IMR-90 (cell line): ENCODE measurements around the gene SUV39H2. TPM values are rescaled to one million over a fixed set of nuclear protein-coding genes. Genes with fewer than 3 reads are reported as not detected.

ENCODE experiments used
- ATAC-seq: fragments of 200-7000 bp; cut with Tn5 transposase; 2 replicates; pipeline ENCODE4 v1.9.1; 2020; ENCODE audit warnings: low read depth, mild to moderate bottlenecking, moderate library complexity
- BruUV-seq: library from RNA; stranded (reverse); fragments of 400-500 nt; replicated peaks from 2 replicates; lab custom pipeline; 2021; lab: Mats Ljungman, UMichigan
- CTCF ChIA-PET: fragments of 300-600 bp; formaldehyde crosslinking; extraction: SDS; loops from one replicate; lab custom pipeline; 2021; ENCODE audit warnings: antibody characterized with exemption; lab: Yijun Ruan, JAX
- POLR2A ChIA-PET: fragments of 300-600 bp; sonication (Branson Sonifier 250); formaldehyde crosslinking; loops from one replicate; lab custom pipeline; 2022; ENCODE audit warnings: antibody characterized with exemption; ENCODE audit not compliant: unreplicated experiment; lab: Charles Lee
- DNase-seq: peaks from one replicate; pipeline ENCODE4 v3.0.0; 2013
- H2AFZ ChIP-seq: replicated peaks from 2 replicates; pipeline ENCODE3; 2013; ENCODE audit warnings: low read length, mild to moderate bottlenecking; ENCODE audit not compliant: poor library complexity
- H2AK5ac ChIP-seq: 2 replicates; pipeline ENCODE4 v1.6.1; 2013; ENCODE audit warnings: low read depth, low read length, inconsistent platforms
- H2AK9ac ChIP-seq: replicated peaks from 2 replicates; pipeline ENCODE3; 2013; ENCODE audit warnings: mild to moderate bottlenecking, low read depth, low read length, moderate library complexity; ENCODE audit not compliant: poor library complexity
- H2BK120ac ChIP-seq: 2 replicates; pipeline ENCODE4 v1.6.1; 2013; ENCODE audit warnings: low read depth, low read length, inconsistent platforms
- H2BK15ac ChIP-seq: 3 replicates; pipeline ENCODE4 v1.6.1; 2013; ENCODE audit warnings: low read depth, low read length, inconsistent platforms
- H2BK20ac ChIP-seq: 2 replicates; pipeline ENCODE4 v1.6.1; 2013; ENCODE audit warnings: low read depth, mild to moderate bottlenecking, inconsistent platforms, low read length, moderate library complexity
- H2BK5ac ChIP-seq: 2 replicates; pipeline ENCODE4 v1.6.1; 2013; ENCODE audit warnings: mild to moderate bottlenecking, low read depth, low read length, inconsistent platforms; ENCODE audit not compliant: poor library complexity, severe bottlenecking
- H3K14ac ChIP-seq: replicated peaks from 2 replicates; pipeline ENCODE4 v1.6.1; 2013; ENCODE audit warnings: low read depth, low read length, inconsistent platforms
- H3K18ac ChIP-seq: 2 replicates; pipeline ENCODE4 v1.6.1; 2013; ENCODE audit warnings: low read depth, low read length, control low read depth
- H3K23ac ChIP-seq: 2 replicates; pipeline ENCODE4 v1.6.1; 2013; ENCODE audit warnings: low read depth, low read length, inconsistent platforms
- H3K27ac ChIP-seq: 2 replicates; pipeline ENCODE4 v1.5.1; 2013; ENCODE audit warnings: mild to moderate bottlenecking, control low read depth, low read length; ENCODE audit not compliant: insufficient read depth
- H3K27me3 ChIP-seq: 2 replicates; pipeline ENCODE4 v1.6.1; 2013; ENCODE audit warnings: low read length; ENCODE audit not compliant: control insufficient read depth, insufficient read depth
- H3K36me3 ChIP-seq: 2 replicates; pipeline ENCODE4 v1.6.1; 2013; ENCODE audit warnings: low read length, mixed read lengths; ENCODE audit not compliant: control insufficient read depth, insufficient read depth
- H3K4ac ChIP-seq: 2 replicates; pipeline ENCODE4 v1.6.1; 2013; ENCODE audit warnings: low read depth, low read length, inconsistent platforms
- H3K4me1 ChIP-seq: 2 replicates; pipeline ENCODE4 v1.6.1; 2013; ENCODE audit warnings: low read length, mixed read lengths; ENCODE audit not compliant: control insufficient read depth, insufficient read depth
- H3K4me2 ChIP-seq: 2 replicates; pipeline ENCODE4 v1.6.1; 2013; ENCODE audit warnings: low read depth, mild to moderate bottlenecking, control low read depth, low read length, moderate library complexity
- H3K4me3 ChIP-seq: 2 replicates; pipeline ENCODE4 v1.5.1; 2013; ENCODE audit warnings: low read depth, mild to moderate bottlenecking, control low read depth, low read length, moderate library complexity; ENCODE audit not compliant: insufficient read depth
- H3K56ac ChIP-seq: 2 replicates; pipeline ENCODE4 v1.6.1; 2013; ENCODE audit warnings: low read length, inconsistent platforms; ENCODE audit not compliant: insufficient read depth; ENCODE audit errors: extremely low read depth
- H3K79me1 ChIP-seq, 2 experiments: 2 replicates each; pipeline ENCODE4 v1.6.1; 2013; ENCODE audit warnings: low read length in 2 of 2, inconsistent platforms in 1 of 2, low read depth in 1 of 2
- H3K9ac ChIP-seq: 2 replicates; pipeline ENCODE4 v1.6.1; 2013; ENCODE audit warnings: low read depth, low read length, control low read depth
- H3K9me1 ChIP-seq: 2 replicates; pipeline ENCODE4 v1.6.1; 2013; ENCODE audit warnings: low read length, inconsistent platforms; ENCODE audit not compliant: insufficient read depth
- H3K9me3 ChIP-seq: 2 replicates; pipeline ENCODE4 v1.6.1; 2013; ENCODE audit warnings: low read length; ENCODE audit not compliant: control insufficient read depth, insufficient read depth
- H4K20me1 ChIP-seq: 2 replicates; pipeline ENCODE4 v1.6.1; 2013; ENCODE audit warnings: low read length, inconsistent platforms; ENCODE audit not compliant: insufficient read depth
- H4K5ac ChIP-seq: 2 replicates; pipeline ENCODE4 v1.6.1; 2013; ENCODE audit warnings: mild to moderate bottlenecking, low read depth, low read length, control low read depth
- H4K8ac ChIP-seq, 2 experiments: 2 replicates each; pipeline ENCODE4 v1.6.1; 2013; ENCODE audit warnings: low read depth in 2 of 2, low read length in 2 of 2, control low read depth in 1 of 2, inconsistent platforms in 1 of 2
- H4K91ac ChIP-seq: 2 replicates; pipeline ENCODE4 v1.6.1; 2013; ENCODE audit warnings: low read depth, low read length, inconsistent platforms; ENCODE audit not compliant: insufficient read depth
- BHLHE40 ChIP-seq: fragments of 150-350 bp; IDR thresholded peaks from 2 replicates; pipeline ENCODE4 v1.6.1; 2016; ENCODE audit warnings: mild to moderate bottlenecking, low read depth, low read length
- CEBPB ChIP-seq: IDR thresholded peaks from 2 replicates; pipeline ENCODE4 v1.6.1; 2012; ENCODE audit warnings: low read depth, low read length, improper control_type of control experiment
- CHD1 ChIP-seq: IDR thresholded peaks from 2 replicates; pipeline ENCODE4 v1.6.1; 2012; ENCODE audit warnings: low read depth, low read length, improper control_type of control experiment
- ELK1 ChIP-seq: fragments of 150-350 bp; IDR thresholded peaks from 2 replicates; pipeline ENCODE4 v1.6.1; 2016; ENCODE audit warnings: low read depth, mild to moderate bottlenecking, low read length, moderate library complexity, borderline replicate concordance
- FOS ChIP-seq: fragments of 150-350 bp; IDR thresholded peaks from 2 replicates; pipeline ENCODE4 v1.6.1; 2016; ENCODE audit warnings: low read depth, low read length
- MAFK ChIP-seq: IDR thresholded peaks from 2 replicates; pipeline ENCODE4 v1.6.1; 2012; ENCODE audit warnings: low read depth, low read length, improper control_type of control experiment
- MAZ ChIP-seq: IDR thresholded peaks from 2 replicates; pipeline ENCODE4 v1.6.1; 2012; ENCODE audit warnings: low read depth, mild to moderate bottlenecking, low read length, improper control_type of control experiment, moderate library complexity, borderline replicate concordance
- MXI1 ChIP-seq: IDR thresholded peaks from 2 replicates; pipeline ENCODE4 v1.6.1; 2012; ENCODE audit warnings: low read depth, mild to moderate bottlenecking, low read length, moderate library complexity, borderline replicate concordance
- NFE2L2 ChIP-seq: fragments of 150-350 bp; IDR thresholded peaks from 2 replicates; pipeline ENCODE4 v1.6.1; 2016; ENCODE audit warnings: low read depth, mild to moderate bottlenecking, low read length
- POLR2A ChIP-seq: IDR thresholded peaks from 2 replicates; pipeline ENCODE4 v1.6.1; 2012; ENCODE audit warnings: mild to moderate bottlenecking, low read depth, low read length
- RAD21 ChIP-seq: IDR thresholded peaks from 2 replicates; pipeline ENCODE4 v1.6.1; 2012; ENCODE audit warnings: low read length, improper control_type of control experiment
- RCOR1 ChIP-seq: IDR thresholded peaks from 2 replicates; pipeline ENCODE4 v1.6.1; 2012; ENCODE audit warnings: mild to moderate bottlenecking, low read length, improper control_type of control experiment; ENCODE audit not compliant: insufficient replicate concordance
- RFX5 ChIP-seq: IDR thresholded peaks from 2 replicates; pipeline ENCODE4 v1.8.0; 2012; ENCODE audit warnings: low read depth, mild to moderate bottlenecking, low read length, moderate library complexity
- SMC3 ChIP-seq: fragments of 150-350 bp; IDR thresholded peaks from 2 replicates; pipeline ENCODE4 v1.6.1; 2016; ENCODE audit warnings: low read depth, mild to moderate bottlenecking, antibody characterized with exemption, low read length, moderate library complexity
- whole genome bisulfite sequencing, 2 experiments: methylation state at CpG; one replicate each; pipeline versions ENCODE4 v1.1.5 to v1.1.7; 2013; ENCODE audit warnings: missing lambda C conversion rate in 2 of 2; ENCODE audit not compliant: insufficient read length in 1 of 2; ENCODE audit errors: extremely low coverage in 2 of 2; 5-methylcytosine and 5-hydroxymethylcytosine counted together
- dilution Hi-C: fragments of 300-500 bp; cut with HindIII; formaldehyde crosslinking; loops from one replicate; pipeline ENCODE4 v1.14.3; 2018; ENCODE audit warnings: low sequenced_read_pairs; ENCODE audit not compliant: unreplicated experiment
- in situ Hi-C: fragments of 300-500 bp; cut with MboI; formaldehyde crosslinking; loops from 3 replicates; pipeline ENCODE4 v1.14.3; 2019; ENCODE audit warnings: low sequenced_read_pairs, inconsistent platforms, mixed read lengths
- intact Hi-C: fragments of 100-400 bp; cut with micrococcal nuclease; formaldehyde crosslinking; loops from 2 replicates; pipeline ENCODE4 v1.10.0; 2022
- polyA plus RNA-seq, 3 experiments: library from polyadenylated mRNA; depleted of rRNA; stranded (reverse); fragments of >200 nt; gene quantifications; 2 replicates each; pipeline ENCODE4 v1.2.3, GENCODE V29; 2012; ENCODE audit warnings: low replicate concordance in 1 of 3
- total RNA-seq: library from RNA; depleted of rRNA; stranded (reverse); fragments of >200 nt; gene quantifications from 2 replicates; pipeline ENCODE4 v1.2.3, GENCODE V29; 2012
- TF ChIP-seq, protein P1 (sequence below): fragments of 150-350 bp; IDR thresholded peaks from 2 replicates; pipeline ENCODE4 v1.6.1; 2017; ENCODE audit warnings: mild to moderate bottlenecking, antibody characterized with exemption, low read length, low read depth
- TF ChIP-seq, protein P2 (sequence below): conservative IDR thresholded peaks from 2 replicates; pipeline ENCODE4 v1.5.1; 2012; ENCODE audit warnings: mild to moderate bottlenecking, low read depth, low read length, improper control_type of control experiment

Gene SUV39H2
- total and polyA plus RNA-seq, 2 of the 4 experiments (the other 2 are of a cell fraction), result 5.3 to 14.5 TPM

GRCh38 chr10:14836208-14836607, 42.5 kb upstream of the SUV39H2 start:
- Histone ChIP-seq H2BK20ac (no peak overlapping the region), H4K8ac (no peak overlapping the region), H2BK15ac (no peak overlapping the region), H3K9me1 (peaks cover 3% of the 10 kb centered on the region), H3K4ac (no peak overlapping the region), H3K4me3 (no peak overlapping the region), H2BK5ac (no peak overlapping the region), H3K4me1 (peaks cover 1% of the 10 kb centered on the region; the same call in 1 of the 2 replicates), H4K5ac (no peak overlapping the region), H3K9me3 (no peaks in the 10 kb centered on the region), H3K9ac (no peak overlapping the region), H3K79me1 (peaks cover 13 to 22% of the 10 kb centered on the region in 2 experiments), H2AK5ac (no peak overlapping the region), H3K27ac (no peak overlapping the region), H3K27me3 (no peaks in the 10 kb centered on the region), H3K14ac (no peak overlapping the region), H3K36me3 (no peaks in the 10 kb centered on the region), H3K23ac (no peak overlapping the region), H2BK120ac (no peak overlapping the region), H2AFZ (no peak overlapping the region), H3K4me2 (no peak overlapping the region), H3K18ac (no peak overlapping the region), H3K56ac (no peak overlapping the region), H4K91ac (no peak overlapping the region), H4K20me1 (peaks cover 4% of the 10 kb centered on the region), H2AK9ac (no peak overlapping the region)
- no peak for ATAC-seq
- no peak for DNase-seq
- intact Hi-C loops (loop anchor here (5.0 to 10.0 kb wide), 2 partner anchors 234 to 269 kb away; no protein-coding TSS in a partner anchor), in situ Hi-C loops (no loop called here), dilution Hi-C loops (no loop called here)
- CTCF ChIA-PET, result interaction anchor here (0.5 to 2.7 kb wide), 3 partner anchors 9 to 1042 kb away, joined by 3 to 9 read pairs (median 5); no protein-coding TSS in a partner anchor
- no peak for TF ChIP-seq ELK1
- TF ChIP-seq POLR2A, result no peak
- TF ChIP-seq BHLHE40, result no peak
- no peak for TF ChIP-seq MXI1
- no peak for TF ChIP-seq MAZ
- no peak for TF ChIP-seq CEBPB
- TF ChIP-seq, protein P1, sequence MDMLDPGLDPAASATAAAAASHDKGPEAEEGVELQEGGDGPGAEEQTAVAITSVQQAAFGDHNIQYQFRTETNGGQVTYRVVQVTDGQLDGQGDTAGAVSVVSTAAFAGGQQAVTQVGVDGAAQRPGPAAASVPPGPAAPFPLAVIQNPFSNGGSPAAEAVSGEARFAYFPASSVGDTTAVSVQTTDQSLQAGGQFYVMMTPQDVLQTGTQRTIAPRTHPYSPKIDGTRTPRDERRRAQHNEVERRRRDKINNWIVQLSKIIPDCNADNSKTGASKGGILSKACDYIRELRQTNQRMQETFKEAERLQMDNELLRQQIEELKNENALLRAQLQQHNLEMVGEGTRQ, result no peak
- TF ChIP-seq RCOR1, result no peak
- TF ChIP-seq, protein P2, sequence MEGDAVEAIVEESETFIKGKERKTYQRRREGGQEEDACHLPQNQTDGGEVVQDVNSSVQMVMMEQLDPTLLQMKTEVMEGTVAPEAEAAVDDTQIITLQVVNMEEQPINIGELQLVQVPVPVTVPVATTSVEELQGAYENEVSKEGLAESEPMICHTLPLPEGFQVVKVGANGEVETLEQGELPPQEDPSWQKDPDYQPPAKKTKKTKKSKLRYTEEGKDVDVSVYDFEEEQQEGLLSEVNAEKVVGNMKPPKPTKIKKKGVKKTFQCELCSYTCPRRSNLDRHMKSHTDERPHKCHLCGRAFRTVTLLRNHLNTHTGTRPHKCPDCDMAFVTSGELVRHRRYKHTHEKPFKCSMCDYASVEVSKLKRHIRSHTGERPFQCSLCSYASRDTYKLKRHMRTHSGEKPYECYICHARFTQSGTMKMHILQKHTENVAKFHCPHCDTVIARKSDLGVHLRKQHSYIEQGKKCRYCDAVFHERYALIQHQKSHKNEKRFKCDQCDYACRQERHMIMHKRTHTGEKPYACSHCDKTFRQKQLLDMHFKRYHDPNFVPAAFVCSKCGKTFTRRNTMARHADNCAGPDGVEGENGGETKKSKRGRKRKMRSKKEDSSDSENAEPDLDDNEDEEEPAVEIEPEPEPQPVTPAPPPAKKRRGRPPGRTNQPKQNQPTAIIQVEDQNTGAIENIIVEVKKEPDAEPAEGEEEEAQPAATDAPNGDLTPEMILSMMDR, result no peak
- TF ChIP-seq CHD1, result no peak
- TF ChIP-seq FOS, result no peak
- TF ChIP-seq RAD21, result no peak
- TF ChIP-seq SMC3, result no peak
- no peak for TF ChIP-seq MAFK
- no peak for TF ChIP-seq NFE2L2
- no peak for TF ChIP-seq RFX5
- no CpG with 5 or more reads among the region's 2 CpGs for WGBS, 2 experiments
- POLR2A ChIA-PET, result no interaction called here
- no TSS peak for BruUV-seq
